GM18951 (cell line): ENCODE results near the gene CALR.

Experiments
- POLR2A ChIP-seq: IDR thresholded peaks from 4 replicates; pipeline ENCODE4 v1.6.1; 2011; ENCODE audit warnings: mild to moderate bottlenecking; ENCODE audit not compliant: insufficient read length, insufficient read depth; ENCODE audit errors: extremely low read depth
- in situ Hi-C: fragments of 300-500 bp; cut with MboI; formaldehyde crosslinking; loops from one replicate; pipeline ENCODE4 v1.12.0; 2022; ENCODE audit warnings: low sequenced_read_pairs, mixed read lengths, inconsistent platforms; ENCODE audit not compliant: unreplicated experiment

The CALR gene

DNA sequence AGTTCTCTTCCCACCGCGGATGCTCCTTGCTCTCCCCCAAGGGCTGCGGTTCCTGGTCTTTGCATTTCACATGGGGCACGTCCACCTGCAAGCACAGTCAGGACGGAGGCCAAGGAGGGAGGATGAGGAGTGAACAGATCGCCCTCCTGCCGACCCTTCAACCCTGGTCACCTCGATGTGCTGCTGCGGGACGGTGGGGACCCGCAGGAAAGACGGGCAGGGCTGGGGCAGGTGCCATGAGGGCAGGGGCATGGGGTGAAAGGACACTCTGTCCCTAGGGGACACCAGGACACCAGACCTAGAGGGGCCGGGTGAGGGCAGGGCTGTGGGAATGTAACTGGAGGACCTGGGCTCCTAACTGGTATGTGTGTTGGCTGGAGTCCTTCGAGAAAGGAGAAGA is 20.2 kb upstream of the CALR start:
- TF ChIP-seq POLR2A = no peak
- in situ Hi-C loops = no loop called here

GRCh38 chr19:12921047-12921446 is 17.4 kb upstream of the CALR start:
- in situ Hi-C loops = no loop called here

GRCh38 chr19:12922959-12923358 is 15.4 kb upstream of the CALR start:
- in situ Hi-C loops = no loop called here
- no peak for TF ChIP-seq POLR2A

More at GRCh38 chr19:12921047-12921446, 17.4 kb upstream of the CALR start:
- no peak for TF ChIP-seq POLR2A

DNA sequence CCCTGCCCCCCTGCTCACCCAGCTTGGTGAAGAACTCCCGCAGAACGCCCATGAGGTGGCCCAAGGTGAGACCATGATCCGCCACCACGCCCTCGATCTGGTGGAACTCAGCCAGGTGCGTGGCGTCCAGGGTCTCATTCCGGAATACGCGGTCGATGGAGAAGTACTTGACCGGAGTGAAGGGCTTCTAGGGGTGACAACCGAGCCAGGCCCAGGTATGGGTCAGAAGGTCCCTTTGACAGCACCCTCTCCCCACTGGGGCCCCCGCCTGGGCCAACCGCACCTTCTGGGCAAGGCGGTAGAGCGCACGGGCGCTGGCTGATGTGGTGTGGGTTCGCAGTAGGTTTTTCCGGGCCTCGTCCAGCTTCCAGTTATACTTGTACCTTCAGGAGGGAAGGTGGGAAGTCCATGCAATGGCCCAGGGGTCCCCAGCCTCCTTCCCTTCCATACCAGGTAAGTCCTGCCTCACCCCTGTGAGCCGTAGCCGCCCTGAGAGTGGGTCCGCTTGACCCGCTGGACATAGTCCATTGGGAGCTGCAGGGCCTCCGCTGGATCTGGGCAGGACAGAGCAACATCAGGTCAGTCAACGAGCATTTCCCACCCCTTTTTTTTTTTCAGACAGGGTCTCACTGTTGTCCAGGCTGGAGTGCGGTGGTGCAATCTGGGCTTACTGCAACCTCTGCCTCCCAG is 13.6 kb upstream of the CALR start:
- TF ChIP-seq POLR2A = no peak
- in situ Hi-C loops = no loop called here

DNA sequence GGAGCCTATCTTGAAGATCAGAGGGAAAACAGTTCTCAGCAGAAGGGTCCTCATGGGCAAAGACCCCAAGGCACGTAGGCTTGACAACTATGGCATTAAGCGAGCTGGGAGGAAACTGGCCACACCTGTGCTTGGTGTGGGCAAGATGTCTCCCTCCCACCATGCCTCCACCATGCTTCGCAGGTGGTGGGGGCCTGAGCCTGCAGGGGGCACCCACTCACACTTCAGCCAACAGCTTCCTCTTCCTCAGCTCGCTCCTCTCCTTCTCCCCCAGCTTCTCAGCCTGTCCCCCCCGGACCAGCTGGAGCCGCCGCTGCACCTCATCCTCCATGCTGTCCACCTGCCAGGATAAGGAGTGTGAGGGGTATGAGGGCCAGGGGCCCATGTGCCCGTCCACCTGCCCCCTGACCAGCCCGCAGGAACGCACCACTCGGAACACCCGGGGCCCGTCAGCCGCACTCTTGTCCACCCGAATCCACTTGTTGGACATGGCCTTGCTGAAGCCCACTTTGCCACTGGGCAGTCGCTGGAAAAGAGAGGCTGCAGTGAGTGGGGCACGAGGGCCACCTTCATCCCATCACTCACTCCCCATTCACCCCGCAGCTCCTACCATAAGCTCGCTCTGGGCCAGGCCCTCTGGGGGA is 8.3 kb upstream of the CALR start:
- TF ChIP-seq POLR2A = no peak
- in situ Hi-C loops = no loop called here

DNA sequence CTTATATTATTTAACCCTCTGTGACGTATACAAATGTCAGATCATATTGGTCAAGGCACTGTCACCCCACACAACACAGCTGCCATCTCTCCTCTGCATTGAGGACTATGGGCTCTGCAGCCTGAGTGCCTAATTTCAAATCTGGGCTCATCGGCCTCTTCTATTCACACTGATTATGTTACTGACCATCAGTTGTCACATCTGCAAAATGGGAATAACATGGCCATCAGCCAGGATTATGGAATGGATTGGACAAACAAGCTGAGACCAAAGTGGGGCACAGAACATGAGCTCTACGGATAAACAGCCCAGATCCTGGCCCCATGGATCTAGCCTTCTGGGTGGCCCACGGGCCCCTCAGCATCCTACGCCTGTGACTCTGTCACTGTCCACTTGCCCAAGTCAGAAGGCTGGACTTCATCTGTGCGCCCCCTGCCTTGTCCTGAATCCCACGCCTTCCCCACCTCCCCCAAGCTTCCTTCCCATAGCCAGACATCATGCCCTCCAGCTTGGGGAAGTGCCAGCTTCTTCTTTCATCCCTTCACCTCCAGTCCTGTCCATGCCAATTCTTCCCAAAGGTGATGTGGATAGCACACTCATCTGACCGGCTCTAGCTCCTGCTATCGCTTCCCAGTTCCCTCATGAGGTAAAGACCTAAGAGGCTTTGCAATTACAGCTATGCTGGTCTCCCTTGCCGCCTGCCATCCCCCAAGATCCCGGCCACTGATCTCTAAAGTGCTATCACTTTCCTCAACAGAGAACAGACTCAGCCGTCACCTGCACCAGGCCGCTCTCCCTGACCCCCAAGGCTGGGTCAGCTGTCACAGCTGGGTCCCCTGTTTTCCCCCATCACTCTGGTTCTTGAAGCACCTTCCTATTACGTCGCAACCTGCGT is 5.8 kb upstream of the CALR start:
- in situ Hi-C loops = no loop called here
- TF ChIP-seq POLR2A = no peak

GRCh38 chr19:12933287-12934072 is 4.9 kb upstream of the CALR start, which contains the start of gene FARSA:
TSS of gene FARSA (minus strand) at chr19:12933711. CDS start at chr19:12933696, 15 bp downstream.
- in situ Hi-C loops = no loop called here
- TF ChIP-seq POLR2A = peak; percentile 95

- in situ Hi-C loops = no loop called here
- TF ChIP-seq POLR2A = no peak
Measured at GRCh38 chr19:12935071-12935470, 3.3 kb upstream of the CALR start.

- no peak for TF ChIP-seq POLR2A
- in situ Hi-C loops = no loop called here
Measured at GRCh38 chr19:12936582-12936981, 1.8 kb upstream of the CALR start.

GRCh38 chr19:12937093-12937926 is 1.1 kb upstream of the CALR start:
- in situ Hi-C loops = no loop called here
- TF ChIP-seq POLR2A = no peak

DNA sequence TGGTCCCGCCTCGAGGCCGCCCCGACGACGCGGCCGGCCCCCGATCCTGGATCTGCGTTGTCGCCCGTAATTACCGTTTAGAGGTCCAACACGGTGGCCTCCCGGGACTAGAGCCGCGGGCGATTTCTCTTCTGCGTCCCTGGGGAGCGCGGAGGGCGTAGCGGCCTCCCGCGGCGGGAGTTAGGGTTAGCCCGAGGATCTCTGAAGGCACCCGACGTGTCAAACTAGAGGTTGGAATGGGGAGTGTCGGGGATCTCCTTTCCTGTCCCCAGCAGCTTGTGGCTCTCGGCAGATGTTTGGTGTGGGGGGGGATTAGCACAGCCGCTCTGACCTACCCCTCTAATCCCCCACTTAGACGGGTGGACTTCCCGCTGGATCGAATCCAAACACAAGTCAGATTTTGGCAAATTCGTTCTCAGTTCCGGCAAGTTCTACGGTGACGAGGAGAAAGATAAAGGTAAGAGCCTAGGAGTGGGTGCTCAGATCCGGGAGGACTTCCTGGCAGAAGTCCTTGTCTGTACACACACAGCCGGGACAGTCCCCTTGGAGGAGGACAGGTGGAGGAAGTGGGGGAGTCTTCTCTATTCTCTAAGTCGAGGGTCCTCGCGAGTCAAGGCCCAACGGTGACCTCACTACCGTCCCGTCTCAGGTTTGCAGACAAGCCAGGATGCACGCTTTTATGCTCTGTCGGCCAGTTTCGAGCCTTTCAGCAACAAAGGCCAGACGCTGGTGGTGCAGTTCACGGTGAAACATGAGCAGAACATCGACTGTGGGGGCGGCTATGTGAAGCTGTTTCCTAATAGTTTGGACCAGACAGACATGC is 581 bp downstream of the CALR start:
- in situ Hi-C loops = no loop called here
- peak; percentile 44 for TF ChIP-seq POLR2A
